Activated T-helper 1 cell treated with anti-CD3 and anti-CD28 coated beads, Interleukin-12 subunit alpha, Interleukin-12 subunit beta, Interleukin-2, Interleukin-4 antibody, amounts not matched to agents 30 ng/mL and 10 ng/mL and 1 ng/mL, durations not matched to agents 14 hours and 24 hours and 36 hours (primary cell): ENCODE results near the gene MANEAL. TPM values are rescaled to one million over a fixed set of nuclear protein-coding genes. Genes with fewer than 3 reads are reported as not detected.

Experiments
- DNase-seq: peaks from one replicate; pipeline ENCODE4 v3.0.0; 2021; ENCODE audit warnings: low spot score
- H3K27ac Mint-ChIP-seq: one replicate; pipeline ENCODE4 v1.8.0; 2021; ENCODE audit warnings: mild to moderate bottlenecking, mixed read lengths
- H3K27me3 Mint-ChIP-seq: one replicate; pipeline ENCODE4 v1.8.0; 2022; ENCODE audit warnings: mild to moderate bottlenecking, moderate library complexity, mixed read lengths; ENCODE audit not compliant: insufficient read depth
- H3K36me3 Mint-ChIP-seq: one replicate; pipeline ENCODE4 v1.8.0; 2021; ENCODE audit warnings: low read depth, mixed read lengths
- H3K4me1 Mint-ChIP-seq: one replicate; pipeline ENCODE4 v1.8.0; 2021; ENCODE audit warnings: low read depth, mixed read lengths
- H3K4me3 Mint-ChIP-seq: one replicate; pipeline ENCODE4 v1.8.0; 2021; ENCODE audit warnings: mild to moderate bottlenecking, moderate library complexity, mixed read lengths
- H3K9me3 Mint-ChIP-seq: one replicate; pipeline ENCODE4 v1.8.0; 2021; ENCODE audit warnings: mixed read lengths
- intact Hi-C: fragments of 100-400 bp; cut with micrococcal nuclease; formaldehyde crosslinking; loops from one replicate; pipeline ENCODE4 v1.15.1; 2024
- total RNA-seq: library from RNA; stranded (reverse); gene quantifications from 2 replicates; pipeline ENCODE4 v1.2.3, GENCODE V29; 2022

Gene MANEAL
- total RNA-seq, 1 donor from 2014 or later: 4.0 TPM

DNA sequence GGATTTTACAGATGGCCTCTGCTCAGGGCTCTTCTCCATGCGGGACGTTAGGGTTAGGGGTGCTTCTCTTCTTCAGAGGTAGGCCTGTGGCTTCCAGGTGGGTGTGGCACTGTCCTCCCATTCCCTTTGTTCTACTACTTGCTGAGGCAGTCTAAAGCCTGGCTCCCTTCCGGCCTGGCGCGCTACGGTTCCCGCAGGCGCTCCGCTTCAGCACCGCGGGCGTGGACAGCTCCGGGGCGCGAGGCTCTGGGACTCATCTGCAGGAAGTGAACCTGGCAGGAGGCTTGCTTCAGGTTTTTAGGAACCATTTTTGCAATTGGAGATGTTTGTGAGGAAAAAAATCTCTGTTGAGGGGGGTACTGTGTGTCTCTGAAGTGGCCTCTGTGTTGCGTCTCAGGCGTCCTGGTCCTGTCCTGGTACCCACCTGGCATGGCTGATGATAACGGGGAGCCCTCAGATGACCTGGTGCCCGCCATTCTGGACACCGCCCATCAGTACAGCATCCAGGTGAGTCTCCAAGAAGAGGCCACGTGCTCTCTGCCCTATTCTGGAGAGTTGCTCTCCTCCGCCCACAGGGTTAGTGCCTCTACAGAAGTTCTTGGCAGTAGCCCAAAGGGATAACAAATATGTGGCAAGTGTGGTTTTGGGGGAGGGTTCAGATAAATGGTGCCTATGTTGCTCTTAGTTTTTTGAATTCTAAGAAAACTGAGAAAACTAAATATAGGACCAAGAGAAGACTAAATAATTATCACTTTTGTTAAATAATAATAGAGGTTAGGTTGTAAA, 1.9 kb downstream of the MANEAL start:
- Mint-ChIP-seq H3K27ac (no peak overlapping the region), H3K4me3 (peak overlapping the region; percentile 80)
- intact Hi-C loops: loop anchor here (2.0 kb wide), 2 partner anchors 13 to 29 kb away; partner anchors contain the start of gene YRDC

DNA sequence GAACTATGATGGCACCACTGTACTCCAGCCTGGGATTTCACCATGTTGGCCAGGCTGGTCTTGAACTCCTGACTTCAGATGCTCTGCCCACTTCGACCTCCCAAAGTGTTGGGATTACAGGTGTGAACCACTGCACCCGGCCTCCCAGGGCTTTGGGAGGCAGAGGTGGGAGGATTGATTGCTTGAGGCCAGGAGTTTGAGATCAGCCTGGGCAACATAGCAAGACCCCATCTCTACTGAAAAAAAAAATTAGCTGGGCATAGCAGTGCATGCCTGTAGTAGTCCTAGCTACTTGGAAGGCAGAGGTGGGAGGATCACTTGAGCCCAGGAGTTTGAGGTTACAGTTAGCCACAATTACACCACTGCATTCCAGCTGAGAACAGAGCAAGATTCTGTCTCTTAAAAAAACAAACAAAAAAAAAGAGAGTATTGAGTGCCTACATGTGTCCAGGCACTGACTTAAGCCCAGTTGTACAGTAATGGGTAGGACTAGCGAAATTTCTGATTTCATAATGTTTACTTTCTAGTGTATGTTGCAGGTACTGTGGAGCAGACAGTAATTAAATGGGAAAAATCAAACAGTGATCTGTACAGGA, 4.2 kb downstream of the MANEAL start:
- peaks cover 16% of the 10 kb centered on the region for H3K27me3 Mint-ChIP-seq
- H3K9me3 Mint-ChIP-seq: no peaks in the 10 kb centered on the region
- no peak overlapping the region for H3K4me3 Mint-ChIP-seq
- intact Hi-C loops: no loop called here
- H3K27ac Mint-ChIP-seq: no peak overlapping the region
- no peak for DNase-seq
- H3K36me3 Mint-ChIP-seq: peaks cover 14% of the 10 kb centered on the region
- H3K4me1 Mint-ChIP-seq: peaks cover 14% of the 10 kb centered on the region

More for the DNA sequence above, 1.9 kb downstream of the MANEAL start:
- peak; percentile 51 for DNase-seq
- no peaks in the 10 kb centered on the region for H3K9me3 Mint-ChIP-seq
- peaks cover 34% of the 10 kb centered on the region for H3K27me3 Mint-ChIP-seq
- peaks cover 14% of the 10 kb centered on the region for H3K4me1 Mint-ChIP-seq
- H3K36me3 Mint-ChIP-seq: peaks cover 5% of the 10 kb centered on the region

DNA sequence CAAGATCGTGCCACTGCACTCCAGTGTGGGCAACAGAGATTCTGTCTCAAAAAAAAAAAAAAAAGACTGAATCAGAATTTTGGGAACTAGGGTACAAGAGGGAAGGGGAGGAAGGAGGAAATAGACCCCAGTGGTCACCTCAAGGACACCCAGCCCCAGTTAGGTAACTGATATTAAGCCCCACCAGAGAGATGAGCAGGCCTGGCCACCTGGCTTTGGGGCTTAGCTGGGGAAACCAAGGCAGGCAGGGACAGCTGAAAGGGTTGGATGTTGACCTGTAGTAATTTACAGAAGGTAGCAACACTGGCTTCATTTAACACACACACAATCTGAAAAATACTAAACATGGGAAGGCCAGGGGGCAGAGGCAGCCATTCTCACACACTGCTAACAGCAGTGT, 8.8 kb downstream of the MANEAL start:
- peaks cover 25% of the 10 kb centered on the region for H3K4me1 Mint-ChIP-seq
- peaks cover 48% of the 10 kb centered on the region for H3K36me3 Mint-ChIP-seq
- no peak overlapping the region for H3K4me3 Mint-ChIP-seq
- H3K9me3 Mint-ChIP-seq: no peaks in the 10 kb centered on the region
- intact Hi-C loops: loop anchor here (10.0 kb wide), 1 partner anchor 288 kb away; the partner anchor contains the start of gene MEAF6
- no peaks in the 10 kb centered on the region for H3K27me3 Mint-ChIP-seq
- no peak for DNase-seq
- no peak overlapping the region for H3K27ac Mint-ChIP-seq

DNA sequence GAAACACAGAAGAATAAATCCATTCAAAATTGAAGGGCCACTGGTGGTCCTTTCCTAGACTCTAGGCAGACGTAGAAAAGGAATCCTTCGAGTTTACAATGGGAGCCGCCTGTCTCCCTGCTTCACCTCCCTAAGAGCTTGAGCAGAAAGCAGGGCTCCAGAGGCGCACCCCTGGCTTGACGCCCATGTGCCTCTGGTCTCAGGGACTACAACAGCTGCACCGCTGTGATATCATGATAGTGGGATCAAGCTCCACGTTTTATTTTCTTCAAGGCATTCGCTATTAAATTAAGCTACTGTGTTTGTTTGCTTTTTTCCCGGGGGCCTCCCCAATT, 13.5 kb downstream of the MANEAL start:
- Mint-ChIP-seq H3K9me3 (no peaks in the 10 kb centered on the region), H3K4me3 (peak overlapping the region; percentile 91), H3K27ac (peak overlapping the region; percentile 82), H3K36me3 (peaks cover 42% of the 10 kb centered on the region), H3K27me3 (no peaks in the 10 kb centered on the region), H3K4me1 (peaks cover 53% of the 10 kb centered on the region)
- intact Hi-C loops: loop anchor here (2.0 to 10.0 kb wide), 2 partner anchors 292 to 1066 kb away; partner anchors contain the start of genes MEAF6 and MYCBP
- DNase-seq: no peak

DNA sequence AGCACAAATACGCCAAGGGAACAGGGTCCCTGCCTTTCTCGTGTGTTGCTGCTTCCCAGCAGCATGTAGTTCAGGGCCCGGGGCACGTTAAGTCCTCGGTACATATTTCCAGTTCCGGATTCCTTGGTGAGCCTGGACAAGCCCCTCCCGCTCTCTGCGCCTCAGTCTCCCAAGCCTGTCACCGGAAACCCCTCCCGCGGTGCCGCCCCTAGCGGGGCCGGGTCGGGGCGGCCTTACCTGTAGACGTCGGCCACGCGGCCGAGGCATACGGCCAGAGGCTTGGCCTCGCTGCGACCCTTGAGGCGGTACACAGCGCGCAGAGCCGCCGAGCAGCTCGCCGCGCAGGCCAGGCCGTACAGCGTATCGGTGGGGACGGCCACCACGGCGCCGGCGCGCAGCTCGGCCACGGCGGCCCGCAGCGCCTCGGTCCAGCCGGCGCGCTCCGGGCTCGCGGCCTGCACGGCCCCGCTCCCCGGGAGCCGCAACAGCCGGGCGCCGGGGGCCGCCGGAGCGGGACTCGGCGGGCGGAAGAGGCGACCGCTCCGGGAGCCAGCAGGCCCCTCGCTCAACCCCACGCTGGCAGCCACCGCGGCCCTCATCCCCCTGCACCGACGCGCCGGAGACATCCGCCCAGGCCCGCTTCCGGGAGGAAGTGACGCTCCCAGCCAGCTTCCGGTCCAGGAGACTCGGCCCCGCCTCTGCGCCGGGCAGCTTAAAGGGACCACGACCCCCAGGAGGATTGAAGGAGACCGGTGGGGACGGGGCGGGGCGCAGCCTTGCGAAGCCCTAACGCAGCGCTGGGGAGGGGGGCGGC, 14.1 kb downstream of the MANEAL start, which contains the start of the genes C1orf122 and YRDC:
C1orf122 (plus strand) TSS at position 236 of the 814 bp plus-strand sequence. CDS start 615 bp downstream, outside the sequence.
YRDC (minus strand) TSS at position 654 of the 814 bp plus-strand sequence; CDS start at position 626, 28 bp downstream.
- H3K27ac Mint-ChIP-seq: peak within 1 kb of the TSS; percentile 97
- peak within 1 kb of the TSS; percentile 95 for H3K4me3 Mint-ChIP-seq
- H3K27me3 Mint-ChIP-seq: no peaks in the 10 kb centered on the region
- peaks cover 37% of the 10 kb centered on the region for H3K36me3 Mint-ChIP-seq
- intact Hi-C loops: loop anchor here (1.0 to 10.0 kb wide), 8 partner anchors 13 to 1065 kb away; partner anchors contain the start of genes CDCA8, MEAF6, MYCBP and SF3A3
- no peaks in the 10 kb centered on the region for H3K9me3 Mint-ChIP-seq
- DNase-seq: peak; percentile 91
- peaks cover 53% of the 10 kb centered on the region for H3K4me1 Mint-ChIP-seq

DNA sequence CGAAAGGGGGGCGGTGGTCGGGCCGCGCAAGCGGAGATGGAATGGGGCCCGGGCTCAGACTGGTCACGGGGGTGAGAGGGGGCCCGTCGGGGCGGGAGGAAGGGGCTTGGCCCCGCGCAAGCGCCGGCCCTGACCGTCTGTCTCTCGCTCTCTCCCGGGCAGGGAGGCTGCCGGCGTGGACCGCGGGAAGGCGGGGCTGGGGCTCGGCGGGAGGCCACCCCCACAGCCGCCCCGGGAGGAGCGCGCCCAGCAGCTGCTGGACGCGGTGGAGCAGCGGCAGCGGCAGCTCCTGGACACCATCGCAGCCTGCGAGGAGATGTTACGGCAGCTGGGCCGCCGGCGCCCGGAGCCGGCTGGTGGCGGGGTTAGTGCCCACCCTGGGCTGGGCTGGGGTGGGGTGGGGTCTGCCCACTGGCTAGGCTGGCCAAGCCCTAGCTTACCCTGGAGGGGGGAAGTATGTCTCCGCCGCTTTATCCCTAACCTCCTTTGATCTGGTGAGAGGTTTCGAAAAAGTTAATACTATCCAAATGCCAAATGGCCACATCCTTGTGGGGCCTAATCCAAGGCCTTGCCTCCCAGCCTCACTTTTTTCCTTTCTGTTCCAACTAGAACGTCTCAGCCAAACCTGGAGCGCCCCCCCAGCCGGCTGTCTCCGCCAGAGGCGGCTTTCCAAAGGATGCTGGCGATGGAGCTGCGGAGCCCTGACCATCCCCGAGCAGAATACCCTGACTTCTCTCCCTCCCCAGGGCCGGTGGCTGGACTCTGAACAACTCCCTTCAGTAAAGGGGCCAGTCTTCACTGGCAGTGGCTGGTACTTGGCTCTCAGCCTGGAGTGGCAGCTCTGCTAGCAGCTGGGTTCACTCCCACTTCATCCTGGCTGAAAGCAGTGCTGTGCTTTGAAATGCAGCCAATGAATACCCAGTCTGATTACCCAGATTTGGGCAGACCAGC, 15.0 kb downstream of the MANEAL start:
- intact Hi-C loops: loop anchor here (1.0 to 10.0 kb wide), 7 partner anchors 14 to 331 kb away; partner anchors contain the start of genes CDCA8, MEAF6 and SF3A3
- DNase-seq: peak; percentile 59

DNA sequence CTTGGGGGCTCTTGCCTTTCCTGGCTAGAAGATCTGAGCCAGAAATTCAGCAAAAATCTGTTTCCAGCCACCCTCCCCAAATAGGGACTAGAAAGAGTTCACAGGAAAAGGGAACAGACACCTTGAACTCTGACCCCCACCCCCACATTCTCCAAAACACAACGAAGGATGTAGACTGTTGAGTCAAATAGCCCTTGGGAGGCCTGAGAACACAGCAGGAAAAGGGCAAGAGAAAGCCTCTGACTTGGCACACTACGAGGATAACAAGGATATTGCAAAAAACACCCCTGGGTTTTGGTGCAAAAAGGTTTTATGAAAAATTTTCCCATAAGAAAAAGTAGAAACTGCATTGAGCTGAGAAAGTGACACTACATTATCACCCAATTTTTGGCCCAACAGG, 16.3 kb downstream of the MANEAL start:
- no peak for DNase-seq
- H3K36me3 Mint-ChIP-seq: peaks cover 27% of the 10 kb centered on the region
- peaks cover 43% of the 10 kb centered on the region for H3K4me1 Mint-ChIP-seq
- no peak overlapping the region for H3K27ac Mint-ChIP-seq
- H3K9me3 Mint-ChIP-seq: no peaks in the 10 kb centered on the region
- intact Hi-C loops: loop anchor here (2.0 to 10.0 kb wide), 5 partner anchors 15 to 295 kb away; partner anchors contain the start of gene MEAF6
- H3K27me3 Mint-ChIP-seq: no peaks in the 10 kb centered on the region
- peak overlapping the region; percentile 33 for H3K4me3 Mint-ChIP-seq

More for the DNA sequence above, 15.0 kb downstream of the MANEAL start:
- Mint-ChIP-seq H3K27me3 (no peaks in the 10 kb centered on the region), H3K9me3 (no peaks in the 10 kb centered on the region), H3K4me1 (peaks cover 53% of the 10 kb centered on the region), H3K27ac (peak overlapping the region; percentile 97), H3K4me3 (peak overlapping the region; percentile 95), H3K36me3 (peaks cover 31% of the 10 kb centered on the region)

DNA sequence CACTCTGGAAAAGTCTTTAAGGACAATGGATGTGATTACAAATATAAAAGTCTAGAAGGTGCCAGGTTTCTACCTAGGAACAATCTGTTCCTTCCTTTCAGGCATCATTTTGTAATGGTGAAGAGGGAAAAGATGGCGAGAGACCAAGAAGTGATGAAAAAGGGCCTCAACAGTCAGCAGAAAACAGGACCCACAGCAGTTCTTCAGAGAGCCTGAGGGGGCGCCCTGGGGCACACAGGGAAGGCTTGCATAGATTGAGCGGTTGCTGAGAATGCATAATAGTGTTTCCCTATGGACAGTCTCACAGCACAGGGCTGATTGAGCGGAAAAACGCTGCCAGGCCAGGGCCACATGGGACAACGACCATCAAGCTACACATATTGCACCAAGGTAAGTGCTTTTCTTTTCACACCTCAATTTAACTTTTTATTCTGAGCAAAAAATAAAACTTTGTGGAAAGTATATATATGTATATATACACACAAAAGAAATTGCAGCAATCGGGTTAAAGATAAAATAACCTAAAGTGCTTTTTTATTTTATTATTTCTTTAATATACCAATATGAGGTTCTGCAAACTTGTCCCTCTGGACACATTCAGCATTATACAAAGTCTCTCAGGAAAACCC, 17.5 kb downstream of the MANEAL start:
- peak overlapping the region; percentile 22 for H3K4me3 Mint-ChIP-seq
- intact Hi-C loops: loop anchor here (1.0 to 2.0 kb wide), 3 partner anchors 18 to 48 kb away; partner anchors contain the start of gene MTF1
- H3K27ac Mint-ChIP-seq: no peak overlapping the region
- no peaks in the 10 kb centered on the region for H3K27me3 Mint-ChIP-seq
- DNase-seq: peak; percentile 59
- H3K4me1 Mint-ChIP-seq: peaks cover 35% of the 10 kb centered on the region
- H3K9me3 Mint-ChIP-seq: no peaks in the 10 kb centered on the region
- peaks cover 18% of the 10 kb centered on the region for H3K36me3 Mint-ChIP-seq

DNA sequence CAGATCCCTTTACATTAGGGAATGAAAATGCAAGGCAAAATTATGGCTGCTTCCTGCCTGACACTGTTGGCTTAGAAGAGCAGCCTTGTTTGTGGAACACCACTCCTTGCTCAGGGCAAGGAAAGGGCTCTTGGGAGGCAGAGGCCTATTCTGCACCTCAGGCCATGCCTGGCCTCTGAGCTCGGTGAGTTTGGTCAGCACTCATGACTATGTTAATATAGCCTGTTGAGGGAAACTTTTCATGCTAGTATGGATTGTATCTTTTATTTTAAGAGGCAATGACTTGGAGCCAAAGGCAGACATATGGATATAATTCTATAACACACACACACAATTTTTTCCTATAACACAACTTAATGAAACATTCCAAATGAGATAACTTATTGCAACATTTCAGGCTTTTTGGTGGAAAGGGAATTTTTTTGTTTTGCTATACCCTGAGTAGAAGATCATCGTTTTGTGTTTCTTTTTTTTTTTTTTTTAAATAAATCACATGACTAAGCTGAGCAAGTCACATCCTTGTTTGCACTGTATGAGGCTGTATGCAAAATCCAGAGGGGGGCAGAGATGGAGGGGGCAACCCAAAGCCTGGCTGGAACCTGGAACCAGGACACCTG, 20.0 kb downstream of the MANEAL start:
- intact Hi-C loops: no loop called here
- Mint-ChIP-seq H3K27me3 (no peaks in the 10 kb centered on the region), H3K36me3 (peaks cover 17% of the 10 kb centered on the region), H3K9me3 (no peaks in the 10 kb centered on the region), H3K4me1 (peaks cover 28% of the 10 kb centered on the region), H3K4me3 (no peak overlapping the region), H3K27ac (no peak overlapping the region)
- no peak for DNase-seq

DNA sequence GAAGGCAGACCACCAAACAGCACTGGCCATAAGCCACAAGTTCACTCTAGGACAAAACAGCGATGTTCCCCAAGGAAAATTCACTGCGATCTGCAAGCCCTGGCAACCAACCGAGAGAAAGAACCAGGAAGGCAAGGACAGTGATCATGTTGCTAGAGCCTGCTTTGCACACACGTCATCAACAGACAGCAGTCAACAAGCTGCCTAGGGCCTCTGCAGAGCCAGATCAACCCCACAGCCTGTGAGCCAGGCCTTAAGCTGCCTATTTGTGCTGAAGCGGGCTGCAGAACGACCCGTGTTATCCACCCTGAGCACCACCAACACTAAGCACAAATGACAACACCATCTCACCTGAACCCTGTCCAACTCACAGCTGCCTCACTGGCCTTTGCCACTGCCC, 20.6 kb downstream of the MANEAL start:
- Mint-ChIP-seq H3K9me3 (no peaks in the 10 kb centered on the region), H3K27ac (no peak overlapping the region), H3K36me3 (peaks cover 17% of the 10 kb centered on the region), H3K4me1 (peaks cover 22% of the 10 kb centered on the region), H3K27me3 (no peaks in the 10 kb centered on the region), H3K4me3 (no peak overlapping the region)
- intact Hi-C loops: no loop called here
- DNase-seq: no peak

DNA sequence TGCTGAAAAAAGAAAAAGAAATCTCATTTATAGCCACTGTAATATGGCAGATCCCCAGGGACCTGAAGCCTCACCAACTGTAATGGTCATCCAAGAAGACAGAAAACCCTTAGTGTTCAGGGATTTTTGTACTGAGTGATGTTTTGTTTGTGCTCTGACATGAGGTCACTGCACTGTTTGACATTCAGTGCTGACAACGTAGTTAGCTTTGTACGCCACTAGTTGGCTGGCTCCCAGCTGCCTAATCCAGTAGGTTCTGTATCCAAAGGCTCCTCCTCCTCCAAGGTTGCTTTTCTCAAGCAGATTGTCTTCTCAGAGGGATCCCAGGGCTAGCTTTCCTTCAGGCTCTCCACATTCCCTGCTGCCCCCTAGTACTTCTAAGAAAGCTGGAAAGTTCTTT, 23.8 kb downstream of the MANEAL start:
- DNase-seq: no peak
- no peak overlapping the region for H3K4me3 Mint-ChIP-seq
- peaks cover 8% of the 10 kb centered on the region for H3K4me1 Mint-ChIP-seq
- H3K27me3 Mint-ChIP-seq: no peaks in the 10 kb centered on the region
- intact Hi-C loops: no loop called here
- H3K36me3 Mint-ChIP-seq: peaks cover 30% of the 10 kb centered on the region
- H3K9me3 Mint-ChIP-seq: no peaks in the 10 kb centered on the region
- no peak overlapping the region for H3K27ac Mint-ChIP-seq
